HG03520 (cell line): ENCODE measurements around the gene FDPS.
"Not testable (repeated sequence)": the region's sequence is repeated elsewhere in the genome, so short reads cannot be mapped to it uniquely, and the experiment has no call there.

Experiments used
- ATAC-seq: cut with Tn5 transposase; IDR thresholded peaks from one replicate; pipeline ENCODE4 v1.9.1; 2021; ENCODE audit warnings: mild to moderate bottlenecking, moderate library complexity; ENCODE audit not compliant: unreplicated experiment

FDPS gene

GRCh38 chr1:155285063-155285462, 23.6 kb upstream of the FDPS start:
- ATAC-seq, result no peak

DNA sequence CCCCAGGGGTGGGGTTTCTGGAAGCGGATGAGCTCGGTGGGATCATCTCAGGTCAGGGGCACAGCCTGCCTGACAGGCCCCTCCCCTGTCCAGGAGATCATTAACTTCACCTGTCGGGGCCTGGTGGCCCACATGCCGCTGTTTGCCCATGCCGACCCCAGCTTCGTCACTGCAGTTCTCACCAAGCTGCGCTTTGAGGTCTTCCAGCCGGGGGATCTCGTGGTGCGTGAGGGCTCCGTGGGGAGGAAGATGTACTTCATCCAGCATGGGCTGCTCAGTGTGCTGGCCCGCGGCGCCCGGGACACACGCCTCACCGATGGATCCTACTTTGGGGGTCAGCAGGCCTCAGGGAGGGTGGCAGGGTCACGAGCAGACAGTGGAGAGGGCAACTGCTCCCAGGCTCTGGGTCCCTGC, 23.0 kb upstream of the FDPS start:
- ATAC-seq, result no peak

DNA sequence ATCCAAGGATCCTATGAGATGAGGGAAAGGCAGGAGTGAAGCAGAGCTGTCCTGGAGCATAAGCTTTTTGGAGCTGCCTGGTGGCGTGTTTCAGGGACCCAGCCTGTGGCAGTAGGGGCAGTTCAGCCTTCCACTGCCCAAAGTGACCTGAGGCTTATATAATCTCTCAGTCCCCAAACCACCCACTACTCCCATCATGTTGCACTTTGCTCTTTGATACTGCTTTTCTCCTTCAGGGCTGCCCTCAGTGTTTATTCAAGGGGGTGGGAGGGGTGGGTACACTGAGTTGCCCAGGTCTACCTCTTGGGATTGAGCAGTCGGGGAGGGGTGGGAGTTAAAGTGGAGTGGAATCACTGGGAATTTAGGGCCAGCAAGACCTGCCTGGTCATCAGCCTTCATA, 22.1 kb upstream of the FDPS start:
- no peak for ATAC-seq

DNA sequence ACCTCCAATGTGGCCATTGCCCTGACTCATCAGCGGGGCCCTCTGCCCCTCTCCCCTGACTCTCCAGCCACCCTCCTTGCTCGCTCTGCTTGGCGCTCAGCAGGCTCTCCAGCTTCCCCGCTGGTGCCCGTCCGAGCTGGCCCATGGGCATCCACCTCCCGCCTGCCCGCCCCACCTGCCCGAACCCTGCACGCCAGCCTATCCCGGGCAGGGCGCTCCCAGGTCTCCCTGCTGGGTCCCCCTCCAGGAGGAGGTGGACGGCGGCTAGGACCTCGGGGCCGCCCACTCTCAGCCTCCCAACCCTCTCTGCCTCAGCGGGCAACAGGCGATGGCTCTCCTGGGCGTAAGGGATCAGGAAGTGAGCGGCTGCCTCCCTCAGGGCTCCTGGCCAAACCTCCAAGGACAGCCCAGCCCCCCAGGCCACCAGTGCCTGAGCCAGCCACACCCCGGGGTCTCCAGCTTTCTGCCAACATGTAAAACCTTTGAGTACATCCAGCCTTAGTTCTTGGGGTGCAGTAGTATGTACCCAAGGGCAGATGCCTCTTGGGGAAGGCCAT, 20.6 kb upstream of the FDPS start:
- no peak for ATAC-seq

- ATAC-seq, result not testable (repeated sequence)
These were observed 17.7 kb upstream of the FDPS start for GRCh38 chr1:155291006-155291405.

GRCh38 chr1:155293086-155293749, 15.4 kb upstream of the FDPS start:
- ATAC-seq, result no peak

- no peak for ATAC-seq
These were observed 14.0 kb upstream of the FDPS start for GRCh38 chr1:155294520-155295182.

DNA sequence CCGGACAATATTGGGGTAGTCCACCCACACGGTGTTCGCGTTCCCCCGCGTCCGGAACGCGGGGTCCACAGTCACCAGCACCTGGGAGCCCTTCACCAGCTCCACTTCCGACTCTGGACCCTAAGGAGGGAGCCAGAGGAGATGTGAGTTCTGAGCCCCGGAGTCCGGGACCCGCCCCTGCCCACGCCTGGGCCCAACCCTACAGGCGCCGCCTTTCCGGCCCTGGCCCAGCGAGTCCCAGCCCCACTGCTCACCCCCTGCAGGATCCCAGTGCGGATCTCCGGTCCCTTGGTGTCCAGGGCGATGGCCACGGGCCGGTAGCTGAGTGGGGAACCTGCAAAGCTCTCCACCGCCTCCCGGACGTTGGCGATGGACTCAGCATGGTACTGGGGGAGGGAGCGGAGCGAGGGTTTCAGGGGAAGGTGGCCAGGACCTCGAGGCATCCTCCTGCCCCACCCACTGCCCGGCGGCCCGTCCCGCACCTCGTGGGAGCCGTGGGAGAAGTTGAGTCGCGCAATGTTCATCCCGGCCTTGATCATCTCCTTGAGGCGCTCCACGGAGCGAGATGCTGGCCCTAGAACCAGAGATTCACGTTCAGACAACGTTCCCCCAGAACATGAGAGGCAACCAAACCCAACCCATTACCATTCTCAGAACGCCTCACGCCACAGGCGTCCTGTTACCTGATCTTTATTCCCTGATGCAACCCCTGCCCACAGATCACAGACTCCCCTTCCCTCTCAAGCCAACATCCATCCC, 13.3 kb upstream of the FDPS start:
- ATAC-seq, result no peak

GRCh38 chr1:155295942-155296267, 12.8 kb upstream of the FDPS start:
- ATAC-seq, result no peak

DNA sequence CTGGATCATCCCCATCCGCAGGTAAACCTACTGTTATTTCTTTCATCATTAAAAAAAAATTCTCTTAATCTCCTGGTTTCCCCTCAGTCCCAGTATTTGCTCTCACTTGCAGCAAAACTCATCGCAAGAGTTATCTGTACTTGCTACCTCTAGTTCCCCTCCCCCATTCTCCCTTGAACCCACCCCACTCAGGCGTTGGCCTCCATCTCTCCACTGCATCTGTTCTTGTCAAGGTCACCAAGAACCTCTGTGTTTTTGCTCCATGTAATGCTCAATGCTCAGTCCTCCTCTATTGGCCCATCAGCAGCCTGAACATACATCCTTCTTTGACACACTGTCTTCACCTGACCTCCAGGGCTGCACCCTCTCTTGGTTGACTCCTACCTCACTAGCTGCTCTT, 12.0 kb upstream of the FDPS start:
- no peak for ATAC-seq

DNA sequence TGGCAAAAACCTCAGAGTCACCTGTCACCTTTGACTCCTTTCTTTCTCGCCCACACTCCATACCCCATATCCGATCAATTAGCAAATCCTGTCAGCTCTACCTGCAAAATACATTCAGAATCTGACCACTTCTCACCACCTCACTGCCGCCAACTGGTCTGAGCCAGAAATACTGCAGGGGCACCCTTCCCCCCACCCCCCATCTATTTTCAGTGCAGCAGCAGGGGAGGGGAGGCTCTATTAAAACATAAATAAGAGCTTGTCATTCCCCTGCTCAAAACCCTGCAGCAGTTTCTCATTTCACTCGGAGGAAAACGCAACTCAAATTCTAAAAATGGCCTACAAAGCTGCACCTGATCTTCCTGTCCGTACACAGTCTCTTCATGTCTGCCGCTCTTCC, 11.3 kb upstream of the FDPS start:
- ATAC-seq, result no peak

DNA sequence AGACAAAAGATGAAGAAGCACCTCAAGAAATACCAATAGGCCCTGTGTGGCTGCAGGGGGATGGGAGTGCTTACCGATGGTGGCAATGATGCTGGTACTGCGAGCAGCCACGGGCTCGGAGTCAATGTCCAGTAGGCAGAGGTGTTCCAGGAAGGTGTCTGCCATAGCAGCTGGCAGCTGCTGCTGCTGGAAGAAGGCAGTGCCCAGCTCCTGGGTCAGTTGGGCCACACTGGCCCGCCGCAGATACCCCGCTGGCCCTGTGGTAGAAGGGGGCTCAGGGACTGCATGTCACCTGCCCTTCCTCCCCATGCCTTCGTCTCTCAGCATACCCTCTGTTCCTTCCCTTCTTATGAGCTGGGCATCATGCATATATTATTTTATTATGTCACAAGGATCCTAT, 8.6 kb upstream of the FDPS start:
- ATAC-seq, result no peak

- no peak for ATAC-seq
These were observed 7.9 kb upstream of the FDPS start for GRCh38 chr1:155300553-155301329.

GRCh38 chr1:155301342-155301841, 7.3 kb upstream of the FDPS start, which contains the start of gene PKLR:
Gene PKLR, minus strand, starts transcription at chr1:155301438. Its CDS starts 43 bp downstream, at chr1:155301395.
- ATAC-seq, result no peak

GRCh38 chr1:155304558-155305063, 4.1 kb upstream of the FDPS start:
- no peak for ATAC-seq

- ATAC-seq, result no peak
These were observed 2.7 kb upstream of the FDPS start for GRCh38 chr1:155305881-155306391.

- ATAC-seq, result no peak
These were observed 1.4 kb upstream of the FDPS start for GRCh38 chr1:155307247-155307740.

GRCh38 chr1:155309423-155310021, 856 bp downstream of the FDPS start:
- no peak for ATAC-seq

GRCh38 chr1:155313261-155313660, 4.6 kb downstream of the FDPS start:
- ATAC-seq, result no peak

DNA sequence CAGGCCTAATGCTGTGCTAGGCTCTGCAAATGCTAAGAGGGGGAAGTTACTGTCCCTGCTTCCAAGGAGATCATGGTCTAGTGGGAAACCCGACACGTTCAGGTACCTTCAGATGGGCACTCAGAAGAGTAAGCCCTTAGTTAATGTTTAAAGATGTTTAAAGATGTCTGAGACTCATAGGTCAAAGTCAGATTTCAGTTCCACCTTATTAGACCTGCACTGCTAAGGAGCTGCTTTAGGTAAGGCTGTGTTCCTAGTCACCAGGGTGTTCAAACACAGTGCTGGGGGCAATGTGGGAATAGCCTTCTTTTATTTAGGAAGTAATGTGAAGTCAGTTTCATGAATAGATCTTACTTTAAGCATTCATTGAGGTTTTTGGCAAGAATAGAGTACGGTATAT, 8.3 kb downstream of the FDPS start:
- no peak for ATAC-seq
